HCT116 (cell line): Measurements from ENCODE around the gene IMMP2L.

Experiments
- CEBPB ChIP-seq: IDR thresholded peaks from 2 replicates; pipeline ENCODE4 v1.6.1; 2012; ENCODE audit warnings: low read depth
- EZH2 ChIP-seq: fragments of 200-600 bp; sonication (generic); IDR thresholded peaks from 2 replicates; pipeline ENCODE4 v1.6.1; 2017; ENCODE audit warnings: antibody characterized with exemption, mixed run types
- FOSL1 ChIP-seq: IDR thresholded peaks from 2 replicates; pipeline ENCODE4 v1.6.1; 2012; ENCODE audit warnings: low read depth
- POLR2A ChIP-seq: IDR thresholded peaks from 2 replicates; pipeline ENCODE4 v1.7.0; 2011; ENCODE audit warnings: borderline replicate concordance; ENCODE audit not compliant: insufficient read depth, insufficient read length; ENCODE audit errors: extremely low read depth
- SIN3A ChIP-seq: IDR thresholded peaks from 2 replicates; pipeline ENCODE4 v1.6.1; 2012; ENCODE audit warnings: low read depth
- TF ChIP-seq, protein P1 (sequence below): IDR thresholded peaks from 2 replicates; pipeline ENCODE4 v1.6.1; 2012
- TF ChIP-seq, protein P2 (sequence below), 3 experiments: fragments of 200-600 bp in 1 of 3; sonication (generic) in 1 of 3; IDR thresholded peaks in 2 of 3; conservative IDR thresholded peaks in 1 of 3; 2 replicates each; pipeline ENCODE4 v1.5.1; 2012 to 2017; ENCODE audit warnings: low read depth in 2 of 3, low read length in 2 of 3, antibody characterized with exemption in 1 of 3, borderline replicate concordance in 1 of 3, control low read depth in 1 of 3, mild to moderate bottlenecking in 1 of 3, mixed read lengths in 1 of 3, mixed run types in 1 of 3, moderate library complexity in 1 of 3; ENCODE audit not compliant: insufficient read depth in 1 of 3

DNA sequence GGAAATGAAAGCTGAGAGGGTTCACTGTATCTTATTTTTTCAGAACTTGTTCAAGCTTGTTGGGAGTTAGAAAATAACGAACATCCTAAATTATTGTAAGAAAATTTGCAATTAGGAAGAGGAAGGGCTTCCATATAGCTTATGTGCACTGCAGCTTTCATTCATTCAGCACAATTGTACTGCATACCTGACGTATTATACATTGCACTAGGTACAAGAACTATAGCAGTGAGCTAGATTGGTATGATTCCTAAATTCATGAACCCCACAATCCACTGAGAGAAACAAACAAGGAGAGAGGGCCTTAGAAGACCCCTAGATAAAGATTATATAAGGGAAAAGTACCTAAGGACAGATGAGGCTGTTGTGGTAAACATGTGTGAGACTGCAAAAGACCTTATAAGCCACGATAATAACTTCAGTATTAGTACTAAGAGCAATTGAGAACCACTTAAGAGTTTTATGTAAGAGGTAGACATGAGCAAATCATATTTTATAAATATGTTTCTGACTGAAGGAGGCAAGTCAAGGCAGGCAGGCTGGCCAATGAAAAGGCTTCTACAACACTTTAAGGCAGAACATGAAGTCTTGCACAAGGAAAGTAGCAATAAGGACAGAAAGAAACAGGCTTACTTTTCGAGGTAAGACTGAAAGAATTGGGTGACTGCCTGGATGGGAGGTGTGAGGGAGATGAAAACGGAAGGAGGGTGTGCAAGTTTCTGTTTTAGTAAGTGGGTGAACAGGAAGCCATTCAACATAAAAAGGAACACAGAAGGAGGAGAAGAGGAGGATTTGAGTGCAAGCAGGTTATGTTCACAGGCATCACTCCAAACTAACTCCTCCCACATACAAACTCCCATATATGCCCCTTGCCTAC, 549.3 kb downstream of the IMMP2L start:
- TF ChIP-seq EZH2 (no peak), POLR2A (no peak), SIN3A (no peak), FOSL1 (no peak), CEBPB (no peak)
- TF ChIP-seq, protein P1, sequence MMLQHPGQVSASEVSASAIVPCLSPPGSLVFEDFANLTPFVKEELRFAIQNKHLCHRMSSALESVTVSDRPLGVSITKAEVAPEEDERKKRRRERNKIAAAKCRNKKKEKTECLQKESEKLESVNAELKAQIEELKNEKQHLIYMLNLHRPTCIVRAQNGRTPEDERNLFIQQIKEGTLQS, result no peak
- TF ChIP-seq, protein P2, sequence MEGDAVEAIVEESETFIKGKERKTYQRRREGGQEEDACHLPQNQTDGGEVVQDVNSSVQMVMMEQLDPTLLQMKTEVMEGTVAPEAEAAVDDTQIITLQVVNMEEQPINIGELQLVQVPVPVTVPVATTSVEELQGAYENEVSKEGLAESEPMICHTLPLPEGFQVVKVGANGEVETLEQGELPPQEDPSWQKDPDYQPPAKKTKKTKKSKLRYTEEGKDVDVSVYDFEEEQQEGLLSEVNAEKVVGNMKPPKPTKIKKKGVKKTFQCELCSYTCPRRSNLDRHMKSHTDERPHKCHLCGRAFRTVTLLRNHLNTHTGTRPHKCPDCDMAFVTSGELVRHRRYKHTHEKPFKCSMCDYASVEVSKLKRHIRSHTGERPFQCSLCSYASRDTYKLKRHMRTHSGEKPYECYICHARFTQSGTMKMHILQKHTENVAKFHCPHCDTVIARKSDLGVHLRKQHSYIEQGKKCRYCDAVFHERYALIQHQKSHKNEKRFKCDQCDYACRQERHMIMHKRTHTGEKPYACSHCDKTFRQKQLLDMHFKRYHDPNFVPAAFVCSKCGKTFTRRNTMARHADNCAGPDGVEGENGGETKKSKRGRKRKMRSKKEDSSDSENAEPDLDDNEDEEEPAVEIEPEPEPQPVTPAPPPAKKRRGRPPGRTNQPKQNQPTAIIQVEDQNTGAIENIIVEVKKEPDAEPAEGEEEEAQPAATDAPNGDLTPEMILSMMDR (IDR thresholded peaks at IDR 0.05 in 2 of 3, conservative IDR thresholded peaks at IDR 0.05 in 1 of 3; ENCODE audit: borderline replicate concordance in 1 of 3, insufficient read depth in 1 of 3, low read depth in 2 of 3, low read length in 2 of 3), result no peak
